ENCODE measurements around the gene RDH16. TPM values are rescaled to one million over a fixed set of nuclear protein-coding genes. Genes with fewer than 3 reads are reported as not detected.

RDH16 gene
- total and polyA plus RNA-seq, 2 donors (not counting 1 experiment from before 2014, with no cell fraction given), result 1.1 to 1.5 TPM

- intact Hi-C loops (cut with micrococcal nuclease), result no loop called here
- Mint-ChIP-seq H3K4me1 (peaks cover 23% of the 10 kb centered on the region), H3K9me3 (ENCODE audit: insufficient read depth) (no peaks in the 10 kb centered on the region), H3K27me3 (no peaks in the 10 kb centered on the region), H3K27ac (no peak overlapping the region), H3K4me3 (no peak overlapping the region)
- ChIA-PET POLR2A (no interaction called here), CTCF (interaction anchor here (0.7 to 1.7 kb wide), 3 partner anchors 7 to 238 kb away, joined by 3 to 8 read pairs (median 7); no protein-coding TSS in a partner anchor)
- H3K4me1 ChIP-seq (ENCODE audit: control insufficient read depth in 2 of 2, insufficient read depth in 2 of 2, low read length in 2 of 2), result peaks cover 12 to 13% of the 10 kb centered on the region in 2 donors
- no peaks in the 10 kb centered on the region for H3K27me3 ChIP-seq (replicated peaks in 1 of 4; ENCODE audit: control extremely low read depth in 1 of 4, control insufficient read depth in 3 of 4, insufficient read depth in 4 of 4, low read length in 3 of 4)
- no peak overlapping the region for H3K4me3 ChIP-seq (ENCODE audit: control extremely low read depth in 1 of 5, extremely low read depth in 1 of 5, insufficient read depth in 1 of 5, low read depth in 2 of 5, low read length in 4 of 5)
- no peak overlapping the region for H3K4me2 ChIP-seq (replicated peaks; ENCODE audit: low read depth, low read length, poor library complexity, severe bottlenecking)
- no peak for TF ChIP-seq CTCF (IDR thresholded peaks at IDR 0.05)
- no peak for ATAC-seq (ENCODE audit: low read depth)
- H3K79me2 ChIP-seq (ENCODE audit: control insufficient read depth, insufficient read depth, low read length), result peaks cover 23% of the 10 kb centered on the region
- no peak overlapping the region for H3K9ac ChIP-seq (ENCODE audit: low read length)
- H3K27ac ChIP-seq (ENCODE audit: low read length in 2 of 2), result no peak overlapping the region
- no peaks in the 10 kb centered on the region for H3K9me3 ChIP-seq (ENCODE audit: control extremely low read depth in 1 of 3, control insufficient read depth in 2 of 3, insufficient read depth in 1 of 3, low read length in 2 of 3)
- no peak overlapping the region for H2AFZ ChIP-seq (ENCODE audit: insufficient read depth, low read depth, low read length, poor library complexity, severe bottlenecking)
- no peak for DNase-seq
- H4K20me1 ChIP-seq (ENCODE audit: control insufficient read depth, insufficient read depth, low read length, poor library complexity, severe bottlenecking), result no peaks in the 10 kb centered on the region
- peaks cover 0 to 17% of the 10 kb centered on the region in 2 experiments for H3K36me3 ChIP-seq (replicated peaks in 1 of 2; ENCODE audit: control extremely low read depth in 1 of 2, control insufficient read depth in 1 of 2, extremely low read depth in 1 of 2, insufficient read depth in 2 of 2, low read length in 1 of 2)
- WGBS (ENCODE audit: insufficient coverage), result 97% methylated on average over 26 of the region's 26 CpGs
These were observed 38.0 kb upstream of the RDH16 start for GRCh38 chr12:56995201-56995929.

- H3K9me3 Mint-ChIP-seq (ENCODE audit: insufficient read depth), result no peaks in the 10 kb centered on the region
- no peak overlapping the region for H3K9ac ChIP-seq (ENCODE audit: low read length)
- DNase-seq (no peak), ATAC-seq (ENCODE audit: low read depth) (no peak)
- no peaks in the 10 kb centered on the region for H3K27me3 ChIP-seq (replicated peaks in 1 of 4; ENCODE audit: control extremely low read depth in 1 of 4, control insufficient read depth in 3 of 4, insufficient read depth in 4 of 4, low read length in 3 of 4)
- no peak for TF ChIP-seq CTCF (IDR thresholded peaks at IDR 0.05)
- no peak for TF ChIP-seq EZH2 (IDR thresholded peaks at IDR 0.05; ENCODE audit: borderline replicate concordance, insufficient read depth, low read depth, low read length, poor library complexity, severe bottlenecking)
- no peaks in the 10 kb centered on the region for H3K9me3 ChIP-seq (ENCODE audit: control extremely low read depth in 1 of 3, control insufficient read depth in 2 of 3, insufficient read depth in 1 of 3, low read length in 2 of 3)
- peaks cover 9 to 10% of the 10 kb centered on the region in 2 donors for H3K4me1 ChIP-seq (ENCODE audit: control insufficient read depth in 2 of 2, insufficient read depth in 2 of 2, low read length in 2 of 2)
- CTCF ChIA-PET, result interaction anchor here (1.2 to 1.3 kb wide), 2 partner anchors 11 to 241 kb away, joined by 3 read pairs; no protein-coding TSS in a partner anchor
- H3K4me1 Mint-ChIP-seq, result peaks cover 13% of the 10 kb centered on the region
- intact Hi-C loops (cut with micrococcal nuclease), result no loop called here
- POLR2A ChIA-PET, result no interaction called here
- 100% methylated on average over 4 of the region's 10 CpGs for WGBS (ENCODE audit: insufficient coverage)
- no peak overlapping the region for H3K27ac Mint-ChIP-seq
- no peak overlapping the region for H3K27ac ChIP-seq (ENCODE audit: low read length in 2 of 2)
- H4K20me1 ChIP-seq (ENCODE audit: control insufficient read depth, insufficient read depth, low read length, poor library complexity, severe bottlenecking), result no peaks in the 10 kb centered on the region
- H3K4me3 Mint-ChIP-seq, result no peak overlapping the region
- peaks cover 0 to 17% of the 10 kb centered on the region in 2 experiments for H3K36me3 ChIP-seq (replicated peaks in 1 of 2; ENCODE audit: control extremely low read depth in 1 of 2, control insufficient read depth in 1 of 2, extremely low read depth in 1 of 2, insufficient read depth in 2 of 2, low read length in 1 of 2)
- no peak overlapping the region for H2AFZ ChIP-seq (ENCODE audit: insufficient read depth, low read depth, low read length, poor library complexity, severe bottlenecking)
- H3K27me3 Mint-ChIP-seq, result no peaks in the 10 kb centered on the region
- H3K4me2 ChIP-seq (replicated peaks; ENCODE audit: low read depth, low read length, poor library complexity, severe bottlenecking), result no peak overlapping the region
- H3K79me2 ChIP-seq (ENCODE audit: control insufficient read depth, insufficient read depth, low read length), result peaks cover 15% of the 10 kb centered on the region
- H3K4me3 ChIP-seq (ENCODE audit: control extremely low read depth in 1 of 5, extremely low read depth in 1 of 5, insufficient read depth in 1 of 5, low read depth in 2 of 5, low read length in 4 of 5), result no peak overlapping the region
These were observed 36.9 kb upstream of the RDH16 start for GRCh38 chr12:56994231-56994746.

Measured in B cell (primary cell).